GM19455 (cell line): ENCODE data around the gene SKI.

Experiments used
- ATAC-seq: cut with Tn5 transposase; IDR thresholded peaks from one replicate; pipeline ENCODE4 v1.9.1; 2021; ENCODE audit not compliant: unreplicated experiment

SKI gene

GRCh38 chr1:2194319-2194897 is 33.7 kb upstream of the SKI start, which contains the start of gene FAAP20:
FAAP20 (minus strand) TSS chr1:2194772; CDS start chr1:2194749, 23 bp downstream.
- peak; percentile 57 for ATAC-seq

- ATAC-seq: peak; percentile 75
Measured at GRCh38 chr1:2194898-2195673, 33.0 kb upstream of the SKI start.

- no peak for ATAC-seq
Measured at GRCh38 chr1:2195785-2196184, 32.3 kb upstream of the SKI start.

GRCh38 chr1:2196901-2197638 is 31.0 kb upstream of the SKI start:
- no peak for ATAC-seq

- ATAC-seq: no peak
Measured at GRCh38 chr1:2197707-2198165, 30.4 kb upstream of the SKI start.

GRCh38 chr1:2198571-2198970 is 29.5 kb upstream of the SKI start:
- no peak for ATAC-seq

GRCh38 chr1:2199042-2199810 is 28.9 kb upstream of the SKI start:
- ATAC-seq: no peak

- ATAC-seq: no peak
Measured at GRCh38 chr1:2200308-2200943, 27.7 kb upstream of the SKI start.

- ATAC-seq: no peak
Measured at GRCh38 chr1:2201062-2201461, 27.1 kb upstream of the SKI start.

GRCh38 chr1:2202008-2202575 is 26.0 kb upstream of the SKI start:
- no peak for ATAC-seq

GRCh38 chr1:2202843-2203601 is 25.1 kb upstream of the SKI start:
- ATAC-seq: no peak

- ATAC-seq: no peak
Measured at GRCh38 chr1:2203671-2204414, 24.3 kb upstream of the SKI start.

GRCh38 chr1:2204415-2205190 is 23.5 kb upstream of the SKI start:
- ATAC-seq: no peak

GRCh38 chr1:2205191-2205952 is 22.7 kb upstream of the SKI start:
- peak; percentile 66 for ATAC-seq

GRCh38 chr1:2206813-2207487 is 21.2 kb upstream of the SKI start:
- no peak for ATAC-seq

GRCh38 chr1:2208309-2209239 is 19.5 kb upstream of the SKI start:
- no peak for ATAC-seq
